HAP-1 (cell line): Measurements from ENCODE around the gene MZT2A.
"Not testable (repeated sequence)": the region's sequence is repeated elsewhere in the genome, so short reads cannot be mapped to it uniquely, and the experiment has no call there.

ENCODE experiments used
- DNase-seq, 2 experiments: peaks; one replicate each; pipeline ENCODE4 v3.0.0-alpha.2; 2016 to 2020; ENCODE audit warnings: low spot score in 2 of 2
- H3K27me3 ChIP-seq: fragments of 250-450 bp; sonication (Bioruptor Pico); 2 replicates; pipeline ENCODE4 v1.5.1; 2020; ENCODE audit warnings: low read depth, mild to moderate bottlenecking, moderate library complexity
- H3K36me3 ChIP-seq: fragments of 250-450 bp; sonication (Bioruptor Pico); replicated peaks from 2 replicates; pipeline ENCODE4 v1.5.1; 2020; ENCODE audit warnings: mild to moderate bottlenecking
- H3K4me1 ChIP-seq: fragments of 250-450 bp; sonication (Bioruptor Pico); 2 replicates; pipeline ENCODE4 v1.5.1; 2020; ENCODE audit warnings: mild to moderate bottlenecking
- H3K4me3 ChIP-seq: fragments of 250-450 bp; sonication (Bioruptor Pico); 2 replicates; pipeline ENCODE4 v1.5.1; 2020; ENCODE audit warnings: mild to moderate bottlenecking, moderate library complexity
- H3K9me3 ChIP-seq: fragments of 250-450 bp; sonication (Bioruptor Pico); 2 replicates; pipeline ENCODE4 v1.5.1; 2020; ENCODE audit warnings: mild to moderate bottlenecking, moderate library complexity
- in situ Hi-C: fragments of 300-500 bp; cut with MboI; formaldehyde crosslinking; loops from 3 replicates; pipeline ENCODE4 v1.14.3; 2020; ENCODE audit warnings: low sequenced_read_pairs, inconsistent platforms, mixed read lengths

MZT2A gene

GRCh38 chr2:131492015-131492417 lies at the start of gene MZT2A:
Gene MZT2A (minus strand): TSS chr2:131492397. CDS start chr2:131492376, 21 bp downstream.
- in situ Hi-C loops, result loop anchor here (25.0 kb wide), 1 partner anchor 1130 kb away; the partner anchor contains the start of gene PTPN18
- peak within 1 kb of the TSS; percentile 48 for H3K4me3 ChIP-seq
- DNase-seq, result peak in 1 of 2 experiments; percentile 33
- not testable (repeated sequence) for H3K27me3 ChIP-seq, H3K4me1 ChIP-seq, H3K9me3 ChIP-seq, H3K36me3 ChIP-seq

- DNase-seq, H3K9me3 ChIP-seq, H3K4me3 ChIP-seq, H3K36me3 ChIP-seq, H3K27me3 ChIP-seq, in situ Hi-C loops, H3K4me1 ChIP-seq: not testable (repeated sequence)
Observed at GRCh38 chr2:131538856-131539255, 46.7 kb upstream of the MZT2A start.

- H3K4me3 ChIP-seq, in situ Hi-C loops, DNase-seq, H3K9me3 ChIP-seq, H3K36me3 ChIP-seq, H3K4me1 ChIP-seq, H3K27me3 ChIP-seq: not testable (repeated sequence)
Observed at GRCh38 chr2:131536841-131537240, 44.6 kb upstream of the MZT2A start.

- H3K4me1 ChIP-seq, H3K4me3 ChIP-seq, in situ Hi-C loops, H3K9me3 ChIP-seq, DNase-seq, H3K36me3 ChIP-seq, H3K27me3 ChIP-seq: not testable (repeated sequence)
Observed at GRCh38 chr2:131535951-131536826, 44.0 kb upstream of the MZT2A start.

GRCh38 chr2:131535526-131535925 lies 43.3 kb upstream of the MZT2A start:
- H3K4me3 ChIP-seq, result no peak overlapping the region
- in situ Hi-C loops, result no loop called here
- no peaks in the 10 kb centered on the region for H3K9me3 ChIP-seq
- H3K27me3 ChIP-seq, result no peaks in the 10 kb centered on the region
- H3K36me3 ChIP-seq, result no peaks in the 10 kb centered on the region
- DNase-seq, result no peak
- no peaks in the 10 kb centered on the region for H3K4me1 ChIP-seq

- H3K27me3 ChIP-seq, H3K36me3 ChIP-seq, DNase-seq, H3K9me3 ChIP-seq, H3K4me1 ChIP-seq, in situ Hi-C loops, H3K4me3 ChIP-seq: not testable (repeated sequence)
Observed at GRCh38 chr2:131534965-131535364, 42.8 kb upstream of the MZT2A start.

GRCh38 chr2:131534317-131534672 lies 42.1 kb upstream of the MZT2A start:
- H3K4me3 ChIP-seq, H3K27me3 ChIP-seq, in situ Hi-C loops, H3K4me1 ChIP-seq, DNase-seq, H3K36me3 ChIP-seq, H3K9me3 ChIP-seq: not testable (repeated sequence)

GRCh38 chr2:131533609-131534316 lies 41.6 kb upstream of the MZT2A start:
- in situ Hi-C loops, result not testable (repeated sequence)

GRCh38 chr2:131532723-131533608 lies 40.8 kb upstream of the MZT2A start:
- H3K36me3 ChIP-seq, H3K9me3 ChIP-seq, H3K4me1 ChIP-seq, H3K4me3 ChIP-seq, DNase-seq, in situ Hi-C loops, H3K27me3 ChIP-seq: not testable (repeated sequence)

More at GRCh38 chr2:131533609-131534316, 41.6 kb upstream of the MZT2A start:
- H3K36me3 ChIP-seq, DNase-seq, H3K4me3 ChIP-seq, H3K9me3 ChIP-seq, H3K27me3 ChIP-seq, H3K4me1 ChIP-seq: not testable (repeated sequence)

GRCh38 chr2:131531547-131532185 lies 39.5 kb upstream of the MZT2A start:
- H3K4me3 ChIP-seq, H3K36me3 ChIP-seq, H3K27me3 ChIP-seq, in situ Hi-C loops, H3K4me1 ChIP-seq, DNase-seq, H3K9me3 ChIP-seq: not testable (repeated sequence)

GRCh38 chr2:131530626-131531344 lies 38.6 kb upstream of the MZT2A start:
- H3K9me3 ChIP-seq, DNase-seq, in situ Hi-C loops, H3K36me3 ChIP-seq, H3K27me3 ChIP-seq, H3K4me1 ChIP-seq, H3K4me3 ChIP-seq: not testable (repeated sequence)

- H3K36me3 ChIP-seq, H3K9me3 ChIP-seq, H3K4me1 ChIP-seq, DNase-seq, in situ Hi-C loops, H3K27me3 ChIP-seq, H3K4me3 ChIP-seq: not testable (repeated sequence)
Observed at GRCh38 chr2:131529864-131530445, 37.8 kb upstream of the MZT2A start.
